Gastrocnemius medialis (tissue), 4 donors: ENCODE measurements around the gene HARS1.

ENCODE experiments used
- POLR2A ChIP-seq, 2 donors: fragments of 450-650 bp; IDR thresholded peaks; one replicate each; pipeline ENCODE4 v1.6.1; 2017; ENCODE audit warnings: antibody characterized with exemption in 2 of 2, mild to moderate bottlenecking in 2 of 2, moderate library complexity in 2 of 2
- TF ChIP-seq, protein P1 (sequence below), 5 experiments: fragments of 450-650 bp in 3 of 5; fragments of 200-600 bp in 2 of 5; sonication (generic) in 2 of 5; IDR thresholded peaks in 4 of 5; conservative IDR thresholded peaks in 1 of 5; 1 replicate in 4 of 5; 2 replicates in 1 of 5; pipeline ENCODE4 v1.5.1; 2016 to 2019; ENCODE audit warnings: antibody characterized with exemption in 5 of 5, mild to moderate bottlenecking in 3 of 5, moderate library complexity in 3 of 5

DNA sequence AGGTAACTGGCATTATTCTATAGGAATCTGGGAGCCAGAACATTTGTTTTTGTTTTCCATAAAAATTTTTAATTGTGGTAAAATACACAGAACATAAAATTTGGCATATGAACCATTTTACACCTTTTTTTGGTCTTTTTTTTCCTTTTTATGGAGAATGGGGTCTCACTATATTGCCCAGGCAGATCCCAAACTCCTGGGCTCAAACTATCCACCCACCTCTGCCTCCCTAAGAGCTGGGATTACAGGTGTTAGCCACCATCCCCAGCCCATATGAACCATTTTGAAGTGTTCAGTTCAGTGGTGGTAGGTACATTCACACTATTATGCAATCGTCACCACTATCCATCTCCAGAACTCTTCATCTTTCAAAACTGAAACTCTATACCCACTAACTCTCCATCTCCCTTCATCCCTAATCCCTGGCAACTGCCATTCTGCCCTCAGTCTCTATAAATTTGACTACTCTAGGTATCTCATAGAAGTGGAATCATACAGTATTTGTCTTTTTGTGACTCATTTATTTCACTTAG, 22.5 kb upstream of the HARS1 start:
- TF ChIP-seq, protein P1, sequence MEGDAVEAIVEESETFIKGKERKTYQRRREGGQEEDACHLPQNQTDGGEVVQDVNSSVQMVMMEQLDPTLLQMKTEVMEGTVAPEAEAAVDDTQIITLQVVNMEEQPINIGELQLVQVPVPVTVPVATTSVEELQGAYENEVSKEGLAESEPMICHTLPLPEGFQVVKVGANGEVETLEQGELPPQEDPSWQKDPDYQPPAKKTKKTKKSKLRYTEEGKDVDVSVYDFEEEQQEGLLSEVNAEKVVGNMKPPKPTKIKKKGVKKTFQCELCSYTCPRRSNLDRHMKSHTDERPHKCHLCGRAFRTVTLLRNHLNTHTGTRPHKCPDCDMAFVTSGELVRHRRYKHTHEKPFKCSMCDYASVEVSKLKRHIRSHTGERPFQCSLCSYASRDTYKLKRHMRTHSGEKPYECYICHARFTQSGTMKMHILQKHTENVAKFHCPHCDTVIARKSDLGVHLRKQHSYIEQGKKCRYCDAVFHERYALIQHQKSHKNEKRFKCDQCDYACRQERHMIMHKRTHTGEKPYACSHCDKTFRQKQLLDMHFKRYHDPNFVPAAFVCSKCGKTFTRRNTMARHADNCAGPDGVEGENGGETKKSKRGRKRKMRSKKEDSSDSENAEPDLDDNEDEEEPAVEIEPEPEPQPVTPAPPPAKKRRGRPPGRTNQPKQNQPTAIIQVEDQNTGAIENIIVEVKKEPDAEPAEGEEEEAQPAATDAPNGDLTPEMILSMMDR (IDR thresholded peaks at IDR 0.05 in 4 of 5, conservative IDR thresholded peaks at IDR 0.05 in 1 of 5) = no peak
- no peak for TF ChIP-seq POLR2A (IDR thresholded peaks at IDR 0.05)
